HG03571 (cell line): ENCODE data around the gene FBXO24.

Source experiments
- ATAC-seq: cut with Tn5 transposase; IDR thresholded peaks from one replicate; pipeline ENCODE4 v1.9.1; 2021; ENCODE audit not compliant: unreplicated experiment

FBXO24 gene

DNA sequence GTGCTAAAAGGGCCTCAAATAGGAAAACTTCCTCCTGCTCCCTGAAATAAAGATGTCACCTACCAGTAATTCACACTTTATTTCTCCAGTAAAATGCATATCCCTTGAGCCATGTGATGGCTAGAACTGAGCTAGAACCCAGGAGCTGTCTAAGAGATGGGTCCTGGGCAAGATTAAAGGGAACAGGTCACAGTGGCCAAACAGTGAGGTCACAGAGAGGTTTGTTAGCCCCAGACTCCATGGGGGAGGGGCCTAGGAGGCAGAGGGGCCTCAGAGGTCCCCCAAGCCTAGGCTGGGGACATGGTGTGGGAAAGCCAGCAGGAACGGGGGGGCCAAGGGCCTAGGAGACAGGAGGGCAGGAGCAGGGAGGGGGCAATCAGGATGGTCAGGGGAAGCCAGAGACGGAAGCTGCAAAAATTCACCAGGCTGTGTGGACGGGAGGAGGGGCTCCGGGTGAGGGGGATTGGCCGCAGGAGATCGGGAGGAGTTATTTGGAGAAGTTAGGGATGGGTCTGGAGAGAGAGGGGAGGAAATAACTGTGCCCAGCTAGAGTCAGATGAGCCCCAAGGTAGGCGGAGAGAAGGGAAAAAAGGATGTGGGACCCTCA, 3.3 kb downstream of the FBXO24 start:
- ATAC-seq: no peak

DNA sequence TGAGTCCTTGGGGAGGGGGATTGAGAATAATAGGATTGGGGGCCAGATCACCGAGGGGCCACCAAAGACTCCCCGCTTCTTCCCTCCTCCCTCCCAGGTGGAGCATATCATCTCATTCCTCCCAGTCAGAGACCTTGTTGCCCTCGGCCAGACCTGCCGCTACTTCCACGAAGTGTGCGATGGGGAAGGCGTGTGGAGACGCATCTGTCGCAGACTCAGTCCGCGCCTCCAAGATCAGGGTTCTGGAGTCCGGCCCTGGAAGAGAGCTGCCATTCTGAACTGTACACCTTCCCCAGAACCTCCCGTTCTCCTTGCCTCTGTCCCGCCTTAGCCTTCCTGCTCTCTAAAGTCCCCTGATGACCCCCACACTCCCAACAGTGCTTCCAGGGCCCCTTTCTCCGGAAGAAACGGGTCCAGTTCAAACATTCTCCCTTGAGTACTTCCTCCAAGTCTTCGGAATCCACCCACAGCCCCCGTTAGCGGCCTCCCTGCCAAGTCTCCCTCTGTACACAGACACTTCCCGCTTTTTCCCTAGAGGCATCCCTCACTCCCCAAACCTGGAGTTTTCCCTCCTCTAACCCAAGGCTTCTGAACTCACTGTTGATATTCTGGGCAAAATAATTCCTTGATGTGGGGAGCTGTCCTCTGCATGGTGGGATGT, 4.1 kb downstream of the FBXO24 start:
- ATAC-seq: no peak

DNA sequence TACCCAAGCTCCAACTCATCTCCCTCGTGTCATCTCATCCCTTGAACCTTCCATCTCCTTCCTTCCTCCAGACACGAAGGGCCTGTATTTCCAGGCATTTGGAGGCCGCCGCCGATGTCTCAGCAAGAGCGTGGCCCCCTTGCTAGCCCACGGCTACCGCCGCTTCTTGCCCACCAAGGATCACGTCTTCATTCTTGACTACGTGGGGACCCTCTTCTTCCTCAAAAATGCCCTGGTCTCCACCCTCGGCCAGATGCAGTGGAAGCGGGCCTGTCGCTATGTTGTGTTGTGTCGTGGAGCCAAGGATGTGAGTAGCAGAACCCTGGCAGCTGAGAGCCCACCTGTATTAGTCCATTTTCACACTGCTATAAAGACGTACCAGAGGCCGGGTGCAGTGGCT, 5.5 kb downstream of the FBXO24 start:
- ATAC-seq: no peak

DNA sequence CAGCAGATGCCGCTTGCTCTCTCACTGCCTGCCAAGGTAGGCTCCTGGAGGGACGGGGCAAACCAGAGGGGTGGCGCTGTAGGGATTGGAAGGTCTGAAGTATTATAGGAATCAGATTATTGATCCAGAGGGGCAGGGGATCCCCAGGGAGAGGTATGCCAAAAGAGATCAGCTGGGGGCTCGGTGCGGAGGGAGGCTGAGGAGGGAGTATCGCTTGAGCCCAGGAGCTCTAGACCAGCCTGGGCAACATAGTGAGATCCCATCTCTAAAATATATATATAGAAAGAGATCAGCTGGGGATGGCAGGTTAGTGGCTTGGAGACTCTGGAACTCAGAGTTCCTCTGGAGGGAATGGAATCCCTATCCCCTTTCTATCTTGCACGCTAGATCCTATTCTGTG, 9.1 kb downstream of the FBXO24 start:
- ATAC-seq: no peak

DNA sequence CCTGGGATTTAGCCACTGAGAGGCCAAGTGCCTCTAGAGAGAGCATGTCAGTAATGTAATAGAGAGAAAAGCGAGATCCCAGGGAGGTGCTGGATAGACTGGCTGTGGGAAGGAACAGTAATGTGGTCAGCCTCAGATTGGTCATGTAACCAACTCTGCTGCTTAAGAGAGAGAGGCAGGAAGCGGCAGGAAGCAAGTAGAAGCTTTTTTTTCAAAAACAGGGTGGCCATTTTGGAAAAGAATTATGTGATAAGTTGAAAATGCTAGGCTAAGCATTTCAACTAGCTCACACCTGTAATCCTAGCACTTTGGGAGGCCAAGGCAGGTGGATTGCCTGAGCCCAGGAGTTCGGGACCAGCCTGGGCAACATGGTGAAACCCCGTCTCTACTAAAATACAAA, 12.3 kb downstream of the FBXO24 start:
- ATAC-seq: no peak

DNA sequence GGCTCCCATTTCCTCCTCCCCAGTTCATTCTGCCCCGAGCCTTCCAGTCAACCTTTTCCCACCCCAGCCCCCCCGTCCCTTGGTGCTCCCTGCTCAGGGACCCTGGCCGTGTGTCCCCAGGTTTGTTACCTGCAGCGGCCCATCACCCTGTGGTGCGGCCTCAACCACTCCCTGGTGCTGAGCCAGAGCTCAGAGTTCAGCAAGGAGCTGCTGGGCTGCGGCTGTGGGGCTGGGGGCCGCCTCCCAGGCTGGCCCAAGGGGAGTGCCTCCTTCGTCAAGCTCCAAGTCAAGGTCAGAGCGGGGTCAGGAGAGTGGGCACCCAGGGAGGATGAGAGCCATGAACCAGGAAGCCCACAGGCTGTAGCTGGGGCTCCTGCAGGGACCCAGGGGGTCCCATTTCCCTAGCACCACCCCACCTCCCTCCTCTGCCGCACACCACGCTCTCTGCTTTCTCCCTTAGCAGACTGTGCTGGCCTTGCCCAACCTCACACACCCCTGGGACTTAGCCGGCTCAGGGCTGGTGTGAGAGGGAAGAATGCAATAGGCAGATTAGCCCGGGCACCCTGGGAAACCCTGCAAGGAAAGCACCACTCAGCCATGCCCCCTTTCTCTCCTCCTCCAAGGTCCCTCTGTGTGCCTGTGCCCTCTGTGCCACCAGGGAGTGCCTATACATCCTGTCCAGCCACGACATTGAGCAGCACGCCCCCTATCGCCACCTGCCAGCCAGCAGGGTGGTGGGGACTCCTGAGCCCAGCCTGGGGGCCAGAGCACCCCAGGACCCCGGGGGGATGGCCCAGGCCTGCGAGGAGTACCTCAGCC, 14.0 kb downstream of the FBXO24 start:
- no peak for ATAC-seq

DNA sequence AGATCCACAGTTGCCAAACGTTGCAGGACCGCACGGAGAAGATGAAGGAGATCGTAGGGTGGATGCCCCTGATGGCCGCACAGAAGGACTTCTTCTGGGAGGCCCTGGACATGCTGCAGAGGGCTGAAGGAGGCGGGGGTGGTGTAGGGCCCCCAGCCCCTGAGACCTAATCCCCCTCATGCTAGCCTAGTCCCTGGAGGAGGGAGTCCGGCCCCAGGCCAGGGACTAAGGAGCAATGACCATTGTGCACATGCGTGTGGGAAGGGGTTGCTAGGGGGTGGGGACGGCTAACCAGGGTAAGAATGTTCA, 14.6 kb downstream of the FBXO24 start:
- no peak for ATAC-seq

DNA sequence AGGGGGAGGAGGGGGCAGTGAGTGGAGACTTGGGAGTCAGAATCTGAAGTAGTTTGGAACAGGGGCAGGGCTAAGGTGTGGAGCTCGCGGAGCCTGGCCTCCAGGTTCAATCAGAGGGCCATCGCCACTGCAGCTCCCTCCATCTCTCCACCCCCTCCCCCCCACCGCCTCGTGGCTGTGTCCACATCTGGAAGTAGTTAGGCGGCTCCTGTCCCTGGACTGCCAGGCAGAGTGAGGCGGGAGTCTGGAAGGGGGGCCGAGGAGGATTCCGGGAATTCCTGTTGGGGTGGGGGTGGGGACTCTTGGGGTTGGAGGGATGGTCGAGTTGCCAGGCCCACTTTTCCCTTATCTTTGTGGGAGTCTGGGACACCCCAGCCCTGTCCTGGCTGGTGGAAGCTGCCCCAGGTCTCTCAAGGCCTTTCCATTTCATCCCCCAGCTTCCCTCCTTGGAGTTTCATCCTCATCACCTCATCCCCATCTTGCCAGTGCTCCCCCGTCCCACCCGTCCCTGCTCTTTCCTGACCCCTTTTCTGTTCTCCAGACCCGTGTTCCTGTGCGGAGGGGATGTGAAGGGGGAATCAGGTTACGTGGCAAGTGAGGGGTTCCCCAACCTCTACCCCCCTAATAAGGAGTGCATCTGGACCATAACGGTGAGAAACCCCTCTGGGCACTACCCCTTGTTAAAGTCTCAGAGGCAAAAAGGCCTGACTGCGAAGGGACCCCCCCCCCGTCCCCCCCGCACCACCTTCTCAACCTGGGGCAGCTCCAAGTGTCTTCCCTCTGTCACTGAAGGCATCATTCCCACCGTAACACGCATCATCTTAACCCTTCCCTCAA, 17.0 kb downstream of the FBXO24 start:
- no peak for ATAC-seq

DNA sequence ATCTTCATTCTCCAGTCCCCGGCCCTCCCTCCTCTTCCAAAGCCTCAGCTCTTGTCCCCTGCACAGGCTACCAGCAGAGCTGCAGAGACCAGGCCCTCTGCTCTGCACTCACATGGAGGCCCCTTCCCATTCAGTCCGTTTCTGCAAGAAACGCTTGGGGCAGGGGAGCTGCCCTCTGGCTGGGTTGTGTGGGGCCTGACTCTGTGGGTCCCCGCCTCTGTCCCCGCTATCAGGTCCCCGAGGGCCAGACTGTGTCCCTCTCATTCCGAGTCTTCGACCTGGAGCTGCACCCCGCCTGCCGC, 17.5 kb downstream of the FBXO24 start:
- no peak for ATAC-seq

DNA sequence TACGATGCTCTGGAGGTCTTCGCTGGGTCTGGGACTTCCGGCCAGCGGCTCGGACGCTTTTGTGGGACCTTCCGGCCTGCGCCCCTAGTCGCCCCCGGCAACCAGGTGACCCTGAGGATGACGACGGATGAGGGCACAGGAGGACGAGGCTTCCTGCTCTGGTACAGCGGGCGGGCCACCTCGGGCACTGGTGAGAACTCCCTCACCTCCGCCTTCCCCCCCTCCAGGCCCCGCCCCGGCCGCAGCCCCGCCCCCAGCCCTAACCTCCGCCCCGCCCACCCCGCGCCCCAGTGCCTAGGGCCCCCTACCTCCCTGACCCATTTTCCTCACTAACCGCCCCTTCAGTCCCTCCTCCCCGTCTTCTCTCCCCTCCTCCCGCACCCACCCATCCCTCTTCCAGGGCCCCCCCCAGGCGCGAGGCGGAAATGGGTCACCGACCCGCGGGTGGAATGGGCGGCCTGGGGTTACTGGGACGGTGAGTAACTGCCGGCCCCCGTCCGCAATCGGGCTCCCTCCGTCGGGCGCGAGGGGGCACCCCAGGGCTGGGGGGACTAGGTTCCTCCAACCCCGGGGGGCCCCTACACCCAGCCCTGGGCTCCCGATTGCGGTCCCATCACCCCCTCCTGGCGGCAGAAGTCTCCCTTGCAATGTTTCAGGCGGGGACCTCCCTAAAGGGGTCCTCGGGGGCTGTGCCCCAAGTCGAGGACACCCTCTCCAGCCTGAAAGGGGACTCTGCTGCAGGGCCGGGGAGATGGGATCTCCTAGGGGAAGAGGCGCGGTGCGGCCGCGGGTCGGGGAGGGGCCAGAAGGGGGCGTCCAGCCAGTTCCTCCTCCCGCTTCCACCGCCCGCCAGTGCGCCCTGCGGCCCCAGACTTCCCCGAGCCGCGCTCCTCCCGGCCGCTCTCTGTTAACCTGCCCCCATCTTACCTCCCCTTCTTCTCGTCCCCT, 18.2 kb downstream of the FBXO24 start:
- ATAC-seq: peak; percentile 60

DNA sequence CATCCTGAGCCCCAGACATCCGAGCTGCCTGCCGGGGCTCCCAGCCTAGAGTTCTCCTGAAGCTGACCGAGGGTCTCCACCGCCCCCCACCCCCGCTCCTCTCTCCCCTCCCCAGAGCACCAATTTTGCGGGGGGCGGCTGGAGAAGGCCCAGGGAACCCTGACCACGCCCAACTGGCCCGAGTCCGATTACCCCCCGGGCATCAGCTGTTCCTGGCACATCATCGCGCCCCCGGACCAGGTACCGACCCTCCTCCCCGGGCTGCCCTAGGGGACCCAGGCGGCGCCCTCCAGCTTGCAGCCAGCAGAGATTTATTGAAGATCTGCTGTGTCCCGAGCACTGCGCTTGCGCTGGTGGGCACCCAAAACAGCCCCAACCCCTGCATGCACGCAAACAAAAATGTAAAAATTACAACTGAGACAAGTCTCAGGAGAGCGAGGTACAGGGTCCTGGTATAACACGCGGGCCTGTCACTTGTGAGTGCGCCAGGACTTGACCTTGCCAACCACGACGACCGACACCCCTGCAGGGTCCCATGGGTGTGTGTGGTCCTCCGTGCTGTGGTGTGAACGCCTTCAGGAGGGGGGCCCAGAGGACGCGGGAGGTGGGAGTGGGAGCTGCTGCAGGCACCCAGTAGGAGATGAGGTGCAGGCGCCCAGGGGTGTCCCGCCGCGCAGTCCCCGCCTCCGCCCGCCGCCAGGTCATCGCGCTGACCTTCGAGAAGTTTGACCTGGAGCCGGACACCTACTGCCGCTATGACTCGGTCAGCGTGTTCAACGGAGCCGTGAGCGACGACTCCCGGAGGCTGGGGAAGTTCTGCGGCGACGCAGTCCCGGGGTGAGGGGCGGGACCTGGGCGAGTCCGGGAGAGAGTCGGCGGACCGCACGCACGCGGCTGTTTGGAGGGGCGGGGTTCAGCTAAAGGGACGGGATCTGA, 19.1 kb downstream of the FBXO24 start:
- ATAC-seq: no peak

DNA sequence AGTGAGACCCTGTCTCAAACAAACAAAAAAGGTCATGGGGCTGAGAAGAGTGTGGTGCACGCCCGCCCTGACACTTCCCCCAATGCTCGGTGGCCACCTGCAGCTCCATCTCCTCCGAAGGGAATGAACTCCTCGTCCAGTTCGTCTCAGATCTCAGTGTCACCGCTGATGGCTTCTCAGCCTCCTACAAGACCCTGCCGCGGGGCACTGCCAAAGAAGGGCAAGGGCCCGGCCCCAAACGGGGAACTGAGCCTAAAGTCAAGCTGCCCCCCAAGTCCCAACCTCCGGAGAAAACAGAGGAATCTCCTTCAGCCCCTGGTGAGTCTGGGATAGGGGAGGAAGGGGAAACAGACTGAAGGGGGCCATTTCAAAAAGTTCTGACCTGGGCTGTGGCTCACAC, 20.2 kb downstream of the FBXO24 start:
- ATAC-seq: no peak

DNA sequence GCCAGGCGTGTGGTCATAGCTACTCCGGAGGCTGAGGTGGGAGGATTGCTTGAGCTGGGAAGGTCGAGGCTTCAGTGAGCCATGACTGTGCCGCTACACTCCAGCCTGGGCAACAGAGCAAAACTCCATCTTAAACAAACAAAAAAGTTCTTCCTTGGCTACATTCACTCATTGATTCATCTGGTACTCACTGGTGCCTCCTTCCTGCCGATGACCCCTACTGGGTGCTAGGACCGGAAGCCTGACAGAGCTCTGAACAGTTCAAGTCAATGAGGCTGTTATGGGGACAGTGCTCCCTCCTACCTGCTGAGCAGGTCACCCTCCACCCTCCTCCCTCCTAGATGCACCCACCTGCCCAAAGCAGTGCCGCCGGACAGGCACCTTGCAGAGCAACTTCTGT, 21.0 kb downstream of the FBXO24 start:
- ATAC-seq: no peak

DNA sequence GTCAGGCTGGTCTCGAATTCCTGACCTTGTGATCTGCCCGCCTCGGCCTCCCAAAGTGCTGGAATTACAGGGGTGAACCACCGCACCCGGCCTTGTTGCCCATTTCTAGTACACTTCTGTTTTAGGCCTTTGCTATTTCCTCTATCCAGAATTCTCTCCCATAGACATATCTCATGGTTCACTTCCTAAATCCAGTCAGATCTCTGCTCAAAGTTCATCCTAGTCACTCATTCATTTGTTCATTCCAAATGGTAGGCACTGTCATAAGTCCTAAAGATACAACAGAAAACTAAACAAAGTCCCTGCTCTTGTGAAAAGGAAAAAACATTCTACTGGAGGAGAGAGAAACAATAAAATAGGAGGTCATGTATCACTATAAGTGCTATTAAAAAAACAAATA, 23.8 kb downstream of the FBXO24 start:
- no peak for ATAC-seq

DNA sequence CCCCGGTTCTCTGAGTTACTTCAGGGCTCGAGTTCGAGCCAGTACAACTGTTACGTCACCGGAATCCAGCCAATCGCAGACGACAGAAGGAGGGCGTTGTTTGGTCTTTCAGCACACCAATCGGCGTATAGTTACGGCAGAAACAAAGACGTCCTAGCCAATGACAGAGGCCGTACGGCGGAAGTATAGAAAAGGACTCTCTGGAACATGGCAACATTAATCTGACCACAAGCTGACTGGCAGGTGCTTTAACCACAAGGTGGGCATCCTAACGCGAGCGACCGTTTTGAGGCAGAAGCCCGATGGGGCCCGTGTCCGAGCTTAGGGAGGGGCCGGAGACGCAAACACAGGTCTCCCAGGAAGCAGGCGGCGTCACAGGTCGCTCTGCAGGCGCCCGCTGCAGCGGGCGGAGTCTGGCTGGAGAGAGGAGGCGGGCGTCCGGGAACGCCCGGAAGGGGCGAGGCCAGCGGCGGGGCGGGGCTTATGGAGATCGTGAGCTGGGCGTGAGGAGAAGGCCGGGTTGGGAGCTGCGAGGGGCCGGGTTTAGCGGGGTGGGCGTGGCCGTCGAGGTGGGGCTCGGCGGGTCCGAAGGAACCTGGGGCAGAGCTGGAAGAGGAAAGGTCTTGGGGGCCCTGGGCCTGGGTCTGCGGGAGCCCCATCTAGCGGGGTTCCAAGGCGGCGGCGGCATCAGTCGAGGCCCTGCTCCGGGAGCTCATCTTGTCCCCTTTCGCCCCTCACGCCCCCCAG, 26.0 kb downstream of the FBXO24 start, which contains the start of gene MOSPD3:
TSS of gene MOSPD3 (plus strand) at position 558 of the 747 bp plus-strand sequence. CDS start 252 bp downstream, outside the sequence.
- ATAC-seq: peak; percentile 91

DNA sequence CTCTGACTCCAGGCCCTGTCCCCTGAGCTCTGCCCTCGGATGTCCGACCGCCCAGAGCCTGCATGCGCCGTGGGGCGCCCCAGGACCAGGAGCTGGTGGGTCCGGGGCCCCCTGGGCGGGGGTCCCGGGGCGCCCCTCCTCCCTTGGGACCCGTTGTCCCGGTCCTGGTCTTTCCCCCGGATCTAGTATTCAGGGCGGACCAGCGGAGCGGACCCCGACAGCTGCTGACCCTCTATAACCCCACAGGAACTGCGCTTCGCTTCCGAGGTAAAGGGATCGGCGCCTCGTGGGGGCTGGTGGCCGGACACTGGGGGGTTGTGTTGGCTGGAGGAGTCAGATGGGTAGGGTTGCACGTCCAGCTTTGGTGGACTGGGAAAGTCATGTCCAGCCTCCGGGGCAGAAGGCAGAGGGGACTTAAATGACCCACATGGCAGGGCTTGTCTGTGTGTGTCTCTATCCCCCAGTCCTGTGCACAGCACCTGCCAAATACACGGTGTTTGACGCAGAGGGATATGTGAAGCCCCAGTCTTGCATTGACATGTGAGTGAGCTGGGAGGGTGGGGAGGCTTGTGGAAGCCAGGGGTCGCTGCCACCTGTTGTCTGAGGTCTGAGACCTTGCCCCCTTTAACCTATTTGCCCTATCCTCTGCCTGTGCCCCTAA, 26.7 kb downstream of the FBXO24 start:
- ATAC-seq: no peak

DNA sequence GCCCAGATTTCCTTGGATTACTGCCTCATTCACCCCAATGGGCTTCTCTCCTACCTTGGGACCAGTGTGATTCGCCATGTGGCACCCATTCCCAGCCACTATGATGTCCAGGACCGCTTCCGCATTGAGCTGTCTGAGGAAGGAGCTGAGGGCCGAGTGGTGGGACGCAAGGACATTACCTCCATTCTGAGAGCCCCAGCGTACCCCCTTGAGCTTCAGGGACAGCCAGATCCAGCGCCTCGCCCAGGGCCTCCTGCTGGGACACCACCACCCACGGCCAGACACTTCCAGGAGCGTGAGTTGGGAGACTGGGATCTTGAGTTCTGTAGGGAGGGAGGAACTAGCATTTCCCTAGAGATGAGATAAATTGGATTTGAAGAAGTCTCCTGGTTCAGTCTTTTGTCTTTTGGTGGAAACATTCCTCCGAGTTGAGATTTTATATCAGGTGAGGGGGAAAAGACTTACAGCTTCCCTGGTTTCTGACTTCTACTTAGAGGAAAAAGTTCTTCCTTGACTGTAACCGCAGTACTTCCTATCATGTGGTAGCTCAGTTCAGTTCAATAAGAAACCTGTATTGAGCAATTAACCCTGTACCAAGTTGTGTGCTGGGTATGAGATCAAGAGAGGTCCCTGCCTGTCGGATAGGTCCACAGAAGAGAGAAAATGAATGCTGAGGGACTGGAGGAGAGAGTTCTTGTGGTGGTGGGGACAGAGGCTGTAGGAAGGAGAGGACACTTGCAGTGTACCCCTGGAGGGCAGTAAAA, 27.5 kb downstream of the FBXO24 start:
- no peak for ATAC-seq
